ENCODE data around the gene TAS2R41. TPM values are rescaled to one million over a fixed set of nuclear protein-coding genes. Genes with fewer than 3 reads are reported as not detected.
"Not testable (repeated sequence)": the region's sequence is repeated elsewhere in the genome, so short reads cannot be mapped to it uniquely, and the experiment has no call there.

The TAS2R41 gene
- total RNA-seq, 4 donors from 2014 or later = 0.78 TPM; not detected in 3

- no peak overlapping the region for H3K4me3 ChIP-seq (ENCODE audit: low read depth, poor library complexity, severe bottlenecking)
- intact Hi-C loops (cut with DNase I; ENCODE audit: low total_unique reads) = no loop called here
- TF ChIP-seq CTCF (IDR thresholded peaks at IDR 0.05) (no peak), POLR2A (IDR thresholded peaks at IDR 0.05) (no peak)
- WGBS, 2 donors = 78 to 80% methylated on average over 3 of the region's 3 CpGs
- no peak for DNase-seq (ENCODE audit: low spot score in 2 of 2)
Observed at GRCh38 chr7:143462045-143462444, 15.6 kb upstream of the TAS2R41 start.

- no peak overlapping the region for H3K4me3 ChIP-seq (ENCODE audit: low read depth, poor library complexity, severe bottlenecking)
- intact Hi-C loops (cut with DNase I; ENCODE audit: low total_unique reads) = no loop called here
- no peak for DNase-seq (ENCODE audit: low spot score in 2 of 2)
- TF ChIP-seq POLR2A (IDR thresholded peaks at IDR 0.05) (no peak), CTCF (IDR thresholded peaks at IDR 0.05) (no peak)
Observed at GRCh38 chr7:143463556-143463955, 14.1 kb upstream of the TAS2R41 start.

GRCh38 chr7:143463957-143464356 lies 13.7 kb upstream of the TAS2R41 start:
- intact Hi-C loops (cut with DNase I; ENCODE audit: low total_unique reads) = no loop called here
- H3K4me3 ChIP-seq (ENCODE audit: low read depth, poor library complexity, severe bottlenecking) = no peak overlapping the region
- WGBS, 2 donors = 71 to 96% methylated on average over 1 of the region's 1 CpG
- TF ChIP-seq CTCF (IDR thresholded peaks at IDR 0.05) (no peak), POLR2A (IDR thresholded peaks at IDR 0.05) (no peak)
- no peak for DNase-seq (ENCODE audit: low spot score in 2 of 2)

GRCh38 chr7:143467724-143468123 lies 9.9 kb upstream of the TAS2R41 start:
- 49 to 69% methylated on average over 1 of the region's 1 CpG for WGBS, 2 donors
- TF ChIP-seq POLR2A (IDR thresholded peaks at IDR 0.05) (no peak), CTCF (IDR thresholded peaks at IDR 0.05) (no peak)
- H3K4me3 ChIP-seq (ENCODE audit: low read depth, poor library complexity, severe bottlenecking) = no peak overlapping the region
- no peak for DNase-seq (ENCODE audit: low spot score in 2 of 2)
- intact Hi-C loops (cut with DNase I; ENCODE audit: low total_unique reads) = no loop called here

GRCh38 chr7:143472071-143472689 lies 5.5 kb upstream of the TAS2R41 start:
- intact Hi-C loops (cut with DNase I; ENCODE audit: low total_unique reads); H3K4me3 ChIP-seq (ENCODE audit: low read depth, poor library complexity, severe bottlenecking); DNase-seq (ENCODE audit: low spot score in 2 of 2): not testable (repeated sequence)
- 55 to 75% methylated on average over 11 of the region's 11 CpGs for WGBS, 2 donors

GRCh38 chr7:143479055-143479766 lies 1.5 kb downstream of the TAS2R41 start:
- peak in 1 of 2 donors; percentile 52 for DNase-seq (ENCODE audit: low spot score in 2 of 2)
- TF ChIP-seq POLR2A (IDR thresholded peaks at IDR 0.05) (no peak), CTCF (IDR thresholded peaks at IDR 0.05) (no peak)
- 67 to 75% methylated on average over 10 of the region's 10 CpGs for WGBS, 2 donors
- H3K4me3 ChIP-seq (ENCODE audit: low read depth, poor library complexity, severe bottlenecking) = no peak overlapping the region
- intact Hi-C loops (cut with DNase I; ENCODE audit: low total_unique reads) = no loop called here

Measured in lower leg skin (tissue), 4 donors.